Esophagus squamous epithelium (tissue), 4 donors: ENCODE results near the gene ADIPOQ.
"Not testable (repeated sequence)": the region's sequence is repeated elsewhere in the genome, so short reads cannot be mapped to it uniquely, and the experiment has no call there.

Experiments
- CTCF ChIP-seq, 6 experiments: fragments of 450-650 bp in 4 of 6; fragments of 200-600 bp in 2 of 6; sonication (generic) in 2 of 6; IDR thresholded peaks; one replicate each; pipeline ENCODE4 v1.5.1; 2016 to 2019; ENCODE audit warnings: antibody characterized with exemption in 6 of 6, mild to moderate bottlenecking in 4 of 6, moderate library complexity in 4 of 6
- POLR2A ChIP-seq, 4 donors: fragments of 450-650 bp; IDR thresholded peaks; one replicate each; pipeline ENCODE4 v1.6.1; 2017; ENCODE audit warnings: antibody characterized with exemption in 4 of 4, mild to moderate bottlenecking in 4 of 4, moderate library complexity in 3 of 4

- not testable (repeated sequence) for TF ChIP-seq CTCF, POLR2A (IDR thresholded peaks at IDR 0.05)
These were observed 31.2 kb upstream of the ADIPOQ start for GRCh38 chr3:186811313-186811712.
